ENCODE measurements around the gene ABCD4.

ABCD4 gene

DNA sequence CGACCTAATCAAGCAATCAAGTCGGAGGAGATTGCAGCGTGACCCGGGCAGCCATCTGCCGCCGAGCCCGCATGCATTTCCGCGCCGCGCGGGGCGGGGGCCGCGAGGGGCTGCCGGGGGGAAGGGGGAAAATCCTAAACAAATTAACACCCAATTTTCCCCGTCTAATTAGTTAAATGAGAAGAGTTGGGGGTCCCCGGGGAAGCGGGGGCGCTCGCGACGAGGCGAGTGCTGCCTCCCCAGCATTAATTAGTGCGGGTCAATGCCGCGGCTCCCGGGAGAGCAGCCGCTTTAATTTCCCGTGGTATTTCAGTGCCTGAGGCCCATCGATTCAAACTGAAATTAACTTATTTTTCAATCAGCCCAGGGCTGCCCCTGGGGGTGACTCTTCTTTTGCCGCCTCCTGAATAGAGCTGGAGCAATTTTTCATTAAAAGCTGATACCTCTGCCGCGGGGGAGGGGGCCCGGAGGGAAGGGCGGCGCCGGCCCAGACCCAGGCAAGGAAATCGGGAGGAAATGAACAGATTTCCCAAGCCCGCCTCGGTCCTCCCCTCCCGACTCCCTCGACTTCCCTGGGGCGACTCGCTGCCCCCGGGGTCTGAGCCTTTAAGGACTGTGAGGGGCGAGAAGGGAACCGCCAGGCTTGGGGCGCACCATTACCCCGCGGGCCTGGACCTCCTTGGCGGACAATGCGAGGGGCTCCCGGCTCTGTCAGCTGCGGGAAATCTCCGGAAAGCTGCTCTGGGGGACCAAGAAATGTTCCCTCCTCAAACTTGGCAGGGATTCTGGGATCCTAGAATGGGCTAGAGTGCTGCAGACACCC lies 44.6 kb downstream of the ABCD4 start:
- no peak for DNase-seq

GRCh38 chr14:74257078-74257940 lies 45.4 kb downstream of the ABCD4 start:
- DNase-seq, result peak; percentile 49

- DNase-seq, result no peak
These were observed 47.5 kb downstream of the ABCD4 start for GRCh38 chr14:74255281-74255680.

DNA sequence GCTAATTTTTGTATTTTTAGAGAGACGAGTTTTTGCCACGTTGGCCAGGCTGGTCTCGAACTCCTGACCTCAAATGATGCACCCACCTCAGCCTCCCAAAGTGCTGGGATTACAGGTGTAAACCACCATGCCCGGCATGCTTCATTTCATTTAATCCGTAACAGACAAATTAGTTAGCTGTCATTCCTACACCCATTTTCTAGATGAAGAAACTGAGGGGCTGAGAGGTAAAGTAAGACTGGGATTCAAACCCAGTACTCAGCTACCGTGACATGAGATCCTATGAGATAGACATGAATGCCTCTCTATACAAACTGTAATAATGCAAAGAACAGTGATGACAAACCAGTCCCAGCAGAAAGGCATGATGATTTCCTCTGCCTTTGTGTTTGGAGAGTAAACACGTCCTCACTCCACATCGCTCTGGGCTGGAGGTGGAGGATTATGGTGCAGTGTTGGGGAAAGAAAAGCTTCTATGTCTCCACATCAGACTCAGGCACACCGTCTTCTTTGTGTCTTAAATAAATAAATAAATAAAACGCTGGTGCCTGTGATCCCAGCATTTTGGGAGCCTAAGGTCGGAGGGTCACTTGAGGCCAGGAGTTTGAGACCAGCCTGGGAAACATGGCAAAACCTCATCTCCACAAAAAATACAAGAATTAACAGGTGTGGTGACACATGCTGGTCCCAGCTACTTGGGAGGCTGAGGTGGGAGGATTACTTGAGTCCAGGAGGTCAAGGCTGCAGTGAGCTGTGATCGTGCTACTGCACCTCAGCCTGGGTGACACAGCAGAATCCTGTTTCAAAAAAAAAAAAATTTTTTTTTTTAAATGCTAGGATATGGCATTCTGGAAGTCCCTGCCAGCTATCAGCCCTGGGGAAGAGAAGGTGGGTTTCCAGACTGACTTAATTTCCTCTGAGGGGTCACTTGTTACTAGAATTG lies 53.0 kb downstream of the ABCD4 start:
- no peak for DNase-seq

DNA sequence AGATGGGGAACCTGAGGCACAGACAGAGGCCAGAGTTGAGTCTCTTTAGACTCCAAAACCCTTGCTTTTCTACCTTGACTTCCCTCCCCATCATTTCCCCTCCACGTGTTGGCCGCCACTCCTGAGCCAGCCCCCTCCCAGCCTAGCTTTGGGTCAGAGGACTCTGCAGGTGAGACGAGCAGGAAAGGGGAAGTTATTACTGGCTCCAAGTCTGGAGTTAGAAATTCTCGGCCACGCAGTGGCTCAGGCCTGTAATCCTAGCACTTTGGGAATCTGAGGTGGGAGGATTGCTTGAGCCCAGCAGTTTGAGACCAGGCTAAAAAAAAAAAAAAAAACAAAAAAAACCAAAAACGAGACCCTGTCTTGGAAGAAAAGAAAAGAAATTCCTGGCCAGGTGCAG lies 54.7 kb downstream of the ABCD4 start:
- no peak for DNase-seq

- no peak for DNase-seq
These were observed 56.2 kb downstream of the ABCD4 start for GRCh38 chr14:74246542-74246941.

- DNase-seq, result no peak
These were observed 57.4 kb downstream of the ABCD4 start for GRCh38 chr14:74245292-74245691.

- DNase-seq, result no peak
These were observed 58.6 kb downstream of the ABCD4 start for GRCh38 chr14:74244115-74244514.

DNA sequence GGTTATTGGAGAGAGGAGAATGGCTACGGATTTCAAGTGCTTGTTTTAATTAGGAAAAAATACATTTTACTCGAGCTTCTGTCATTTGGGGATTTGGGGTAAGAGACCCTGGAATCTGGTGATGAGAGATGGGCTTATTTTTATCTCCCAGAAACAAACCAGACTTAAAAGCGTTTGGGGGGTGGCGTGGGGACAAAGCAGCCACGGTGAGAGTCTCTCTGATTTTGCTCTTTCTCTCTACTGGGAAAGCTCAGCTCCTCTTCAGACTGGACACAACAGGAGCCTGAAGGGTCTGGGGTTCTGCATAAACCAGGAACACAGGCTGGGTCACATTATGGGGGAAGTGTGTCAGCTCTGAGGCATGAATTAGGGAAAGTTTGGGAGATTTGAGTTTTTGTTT lies 59.7 kb downstream of the ABCD4 start:
- no peak for DNase-seq

GRCh38 chr14:74242780-74243042 lies 60.0 kb downstream of the ABCD4 start:
- no peak for DNase-seq

GRCh38 chr14:74242021-74242779 lies 60.5 kb downstream of the ABCD4 start:
- DNase-seq, result no peak

DNA sequence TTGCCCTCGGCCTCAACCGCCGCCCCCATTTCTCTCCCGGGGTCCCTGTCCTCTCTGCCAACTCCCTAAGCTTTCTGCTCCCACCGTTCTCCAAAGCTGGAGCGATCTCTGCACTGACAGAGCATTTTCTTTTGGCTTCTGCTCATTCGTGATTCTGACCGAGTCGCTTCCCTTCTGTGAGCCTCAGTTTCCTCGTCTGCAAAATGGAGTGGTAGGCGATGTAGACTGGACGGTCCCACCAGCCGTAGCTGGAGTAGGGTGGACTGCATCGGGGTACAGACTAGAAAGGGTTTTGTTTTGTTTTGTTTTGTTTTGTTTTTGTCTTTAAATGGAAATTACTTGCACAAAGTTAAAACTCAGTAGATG lies 61.1 kb downstream of the ABCD4 start:
- DNase-seq, result no peak

DNA sequence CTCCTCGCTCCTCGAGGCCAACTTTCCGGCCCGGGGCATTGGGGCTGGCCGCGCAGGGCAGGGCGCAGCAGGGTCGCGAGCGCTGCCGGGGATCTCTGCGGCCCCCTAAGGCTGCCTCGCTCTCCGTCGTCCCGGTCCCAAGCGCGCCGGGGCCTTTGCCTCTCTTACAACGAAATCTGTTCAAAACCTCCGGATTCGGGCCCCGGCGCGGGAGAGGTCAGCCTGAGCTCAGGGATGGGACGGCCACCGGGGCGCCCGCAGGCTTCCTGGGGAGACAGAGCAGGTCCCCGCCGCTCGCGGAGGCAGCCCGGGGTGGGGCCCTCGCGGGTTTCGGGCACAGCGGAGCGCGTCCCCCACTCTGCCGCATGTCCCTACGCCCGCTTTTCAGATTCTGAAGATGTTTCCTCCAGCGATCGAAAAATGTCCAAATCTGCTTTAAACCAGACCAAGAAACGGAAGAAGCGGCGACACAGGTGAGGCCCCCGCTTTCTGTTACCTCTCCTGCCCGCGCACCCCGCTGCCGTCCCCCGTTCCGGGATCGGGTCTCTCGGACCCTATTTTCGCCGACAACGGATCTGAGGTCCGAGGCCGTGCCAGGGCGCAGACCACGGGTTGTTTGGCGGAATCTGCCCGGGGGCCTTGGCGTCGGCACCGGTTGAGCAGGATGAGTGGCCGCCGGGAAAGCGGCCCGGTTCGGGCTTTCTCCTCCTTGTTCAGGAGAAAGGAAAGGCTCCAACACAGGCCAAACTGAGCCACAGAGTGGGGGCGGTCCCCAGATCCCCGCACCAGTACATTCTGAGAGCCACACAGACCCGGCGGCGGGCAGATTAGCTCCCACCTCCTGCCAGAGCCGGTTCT lies 61.7 kb downstream of the ABCD4 start:
- DNase-seq, result no peak

DNA sequence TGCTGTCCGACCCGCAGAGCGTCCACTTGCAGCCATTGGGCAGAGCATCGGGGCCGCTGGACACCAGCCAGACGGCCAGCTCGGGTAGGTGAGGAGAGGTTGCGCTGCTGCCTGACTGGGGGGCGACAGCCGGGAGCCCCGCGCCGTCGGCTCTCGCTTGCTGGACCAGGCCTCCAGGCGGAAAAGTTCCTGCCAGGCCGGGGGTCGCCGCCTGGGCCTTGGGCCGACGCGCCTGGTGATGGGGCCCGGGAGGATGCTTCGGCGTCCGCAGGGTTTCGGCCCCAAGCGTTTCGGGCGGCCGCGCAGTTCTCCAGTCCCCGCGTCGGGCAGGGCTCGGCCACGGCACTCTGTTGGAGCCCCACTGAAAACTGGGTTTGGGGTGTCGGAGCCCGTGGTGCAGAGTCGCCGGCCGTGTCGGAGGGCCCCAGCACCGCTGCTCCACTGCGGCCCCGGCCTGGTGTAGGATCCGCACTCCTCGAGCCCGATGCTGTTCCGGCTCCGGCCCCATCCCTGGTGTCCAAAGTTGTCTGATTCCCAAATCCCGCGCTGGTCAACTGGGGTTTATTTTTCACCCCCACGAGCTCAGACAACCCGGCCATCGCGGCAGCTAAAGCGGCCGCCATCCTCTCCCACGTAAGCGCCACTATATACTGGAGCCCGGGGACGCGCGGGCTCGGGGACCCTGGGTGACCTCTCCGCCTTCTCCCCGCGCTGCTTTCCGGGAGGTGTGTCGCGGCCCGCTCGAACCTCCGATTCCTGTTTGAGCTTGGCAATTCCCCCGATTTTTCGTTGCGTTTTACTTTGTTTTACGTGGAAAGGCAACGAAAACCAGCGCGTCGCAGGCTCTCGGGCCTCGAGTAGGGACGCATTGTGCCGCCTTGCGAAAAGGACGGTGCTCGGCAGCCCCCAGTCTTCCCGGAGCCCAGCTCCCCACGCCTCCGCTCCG lies 62.6 kb downstream of the ABCD4 start:
- no peak for DNase-seq

GRCh38 chr14:74238974-74239847 lies 63.5 kb downstream of the ABCD4 start, which contains the start of gene VSX2:
TSS of gene VSX2 (plus strand) at chr14:74239449. CDS start at chr14:74239562, 113 bp downstream.
- no peak for DNase-seq

DNA sequence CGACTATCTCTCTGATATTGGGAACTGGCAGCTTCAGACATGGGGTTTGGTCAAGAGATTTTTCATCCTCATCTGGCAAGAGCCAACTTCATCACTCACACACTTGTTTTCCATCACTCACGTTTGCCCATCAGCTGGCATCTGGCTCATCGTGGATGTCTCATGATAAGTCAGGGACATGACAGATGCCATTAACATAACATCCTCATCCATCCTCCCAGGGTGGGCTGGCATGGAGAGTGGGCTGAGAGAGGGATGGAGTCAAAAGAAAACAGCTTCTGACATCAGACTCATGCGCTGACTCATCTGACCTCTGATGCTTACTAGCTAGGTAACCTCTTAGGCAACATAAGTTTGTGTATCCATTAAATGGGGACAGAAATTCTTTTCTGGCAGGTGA lies 65.3 kb downstream of the ABCD4 start:
- no peak for DNase-seq

Measured in activated effector memory CD4-positive, alpha-beta T cell treated with Interleukin-2 at 50 U/mL for 16 hours (primary cell).